ENCODE measurements around the gene MYL11.

The MYL11 gene

GRCh38 chr16:30399435-30400186 is 25.0 kb downstream of the MYL11 start (continued):
- TF ChIP-seq ZEB2 (tag by site-specific recombination; IDR thresholded peaks at IDR 0.05) (no peak), ZNF560 (tag by site-specific recombination; IDR thresholded peaks at IDR 0.05; ENCODE audit: borderline replicate concordance) (no peak), EGR2 (tag by site-specific recombination; IDR thresholded peaks at IDR 0.05; ENCODE audit: low read depth) (no peak), ZNF549 (tag by site-specific recombination; IDR thresholded peaks at IDR 0.05) (no peak), ZNF558 (tag by site-specific recombination; IDR thresholded peaks at IDR 0.05) (no peak), REPIN1 (tag by site-specific recombination; IDR thresholded peaks at IDR 0.05; ENCODE audit: low read depth) (no peak), ZNF596 (tag by site-specific recombination; IDR thresholded peaks at IDR 0.05) (no peak), ZNF2 (tag by site-specific recombination; IDR thresholded peaks at IDR 0.05) (no peak), ZFHX2 (tag by site-specific recombination; conservative IDR thresholded peaks at IDR 0.05) (no peak), IKZF3 (tag by site-specific recombination; IDR thresholded peaks at IDR 0.05) (no peak), KLF16 (tag by site-specific recombination; IDR thresholded peaks at IDR 0.05) (no peak), SCRT1 (tag by site-specific recombination; IDR thresholded peaks at IDR 0.05; ENCODE audit: borderline replicate concordance) (no peak), ZNF112 (tag by site-specific recombination; IDR thresholded peaks at IDR 0.05) (no peak), KLF10 (tag by site-specific recombination; IDR thresholded peaks at IDR 0.05) (no peak), WT1 (tag by site-specific recombination; IDR thresholded peaks at IDR 0.05) (no peak), ZSCAN30 (tag by site-specific recombination; IDR thresholded peaks at IDR 0.05) (0 out of 2 replicates have a peak, but pooled peaks have one; percentile 15), ZNF521 (tag by site-specific recombination; IDR thresholded peaks at IDR 0.05) (no peak), ZBTB8A (tag by site-specific recombination; IDR thresholded peaks at IDR 0.05) (no peak), ZNF362 (tag by site-specific recombination; IDR thresholded peaks at IDR 0.05) (no peak), ZNF140 (tag by site-specific recombination; IDR thresholded peaks at IDR 0.05) (no peak), ZNF621 (tag by site-specific recombination; IDR thresholded peaks at IDR 0.05) (no peak), ZNF157 (tag by site-specific recombination; IDR thresholded peaks at IDR 0.05) (no peak)
- TF ChIP-seq, protein P1, sequence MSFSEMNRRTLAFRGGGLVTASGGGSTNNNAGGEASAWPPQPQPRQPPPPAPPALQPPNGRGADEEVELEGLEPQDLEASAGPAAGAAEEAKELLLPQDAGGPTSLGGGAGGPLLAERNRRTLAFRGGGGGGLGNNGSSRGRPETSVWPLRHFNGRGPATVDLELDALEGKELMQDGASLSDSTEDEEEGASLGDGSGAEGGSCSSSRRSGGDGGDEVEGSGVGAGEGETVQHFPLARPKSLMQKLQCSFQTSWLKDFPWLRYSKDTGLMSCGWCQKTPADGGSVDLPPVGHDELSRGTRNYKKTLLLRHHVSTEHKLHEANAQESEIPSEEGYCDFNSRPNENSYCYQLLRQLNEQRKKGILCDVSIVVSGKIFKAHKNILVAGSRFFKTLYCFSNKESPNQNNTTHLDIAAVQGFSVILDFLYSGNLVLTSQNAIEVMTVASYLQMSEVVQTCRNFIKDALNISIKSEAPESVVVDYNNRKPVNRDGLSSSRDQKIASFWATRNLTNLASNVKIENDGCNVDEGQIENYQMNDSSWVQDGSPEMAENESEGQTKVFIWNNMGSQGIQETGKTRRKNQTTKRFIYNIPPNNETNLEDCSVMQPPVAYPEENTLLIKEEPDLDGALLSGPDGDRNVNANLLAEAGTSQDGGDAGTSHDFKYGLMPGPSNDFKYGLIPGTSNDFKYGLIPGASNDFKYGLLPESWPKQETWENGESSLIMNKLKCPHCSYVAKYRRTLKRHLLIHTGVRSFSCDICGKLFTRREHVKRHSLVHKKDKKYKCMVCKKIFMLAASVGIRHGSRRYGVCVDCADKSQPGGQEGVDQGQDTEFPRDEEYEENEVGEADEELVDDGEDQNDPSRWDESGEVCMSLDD (tag by site-specific recombination; IDR thresholded peaks at IDR 0.05): no peak

DNA sequence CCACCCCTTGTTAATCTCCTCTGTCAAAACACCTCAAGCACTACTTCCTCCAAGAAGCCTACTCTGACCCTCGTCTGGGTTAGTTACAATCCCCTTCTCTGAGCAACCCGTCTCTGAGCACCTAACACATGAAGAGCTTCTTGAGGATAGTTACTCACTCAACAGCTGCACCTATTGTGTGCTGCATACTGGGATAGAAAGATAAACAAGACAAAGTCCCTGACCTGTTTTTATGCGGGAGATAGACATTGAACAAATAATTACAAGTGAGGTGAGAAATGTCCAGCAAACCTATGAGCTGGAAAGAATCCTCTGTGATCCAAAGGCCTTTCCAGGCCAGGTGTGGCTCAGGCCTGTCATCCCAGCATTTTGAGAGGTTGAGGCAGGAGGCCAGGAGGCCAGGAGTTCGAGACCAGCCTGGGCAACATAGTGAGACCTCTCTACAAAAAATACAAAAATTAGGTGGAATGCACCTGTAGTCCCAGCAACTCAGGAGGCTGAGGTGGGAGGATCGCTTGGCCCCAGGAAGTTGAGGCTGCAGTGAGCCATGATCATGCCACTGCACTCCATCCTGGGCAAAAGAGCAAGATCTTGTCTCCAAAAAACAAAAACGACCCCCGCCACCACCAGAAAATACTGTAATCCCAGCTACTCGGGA is 27.3 kb downstream of the MYL11 start:
- H3K36me3 ChIP-seq (ENCODE audit: control insufficient read depth in 2 of 2, insufficient read depth in 1 of 2, low read length in 2 of 2): peaks cover 0 to 24% of the 10 kb centered on the region in 2 experiments; a peak in 2 of 3 replicates
- H3K9me3 ChIP-seq (ENCODE audit: control insufficient read depth, insufficient read depth, low read depth, low read length): no peaks in the 10 kb centered on the region
- no peak for TF ChIP-seq BCL11A (tag by site-specific recombination; IDR thresholded peaks at IDR 0.05; ENCODE audit: low read depth)
- no peak for TF ChIP-seq ZNF596 (tag by site-specific recombination; IDR thresholded peaks at IDR 0.05)
- TF ChIP-seq EGR2 (tag by site-specific recombination; IDR thresholded peaks at IDR 0.05; ENCODE audit: low read depth): no peak
- TF ChIP-seq ZNF768 (tag by site-specific recombination; IDR thresholded peaks at IDR 0.05): no peak
- TF ChIP-seq ZNF2 (tag by site-specific recombination; IDR thresholded peaks at IDR 0.05): no peak
- ChIA-PET CTCF (interaction anchor here (0.8 to 1.2 kb wide), 3 partner anchors 28 to 214 kb away, joined by 3 read pairs; partner anchors contain the start of gene DCTPP1), POLR2A (interaction anchor here (0.5 to 3.8 kb wide), 3 partner anchors 21 to 80 kb away, joined by 5 to 17 read pairs (median 5); partner anchors contain the start of gene TBC1D10B)
- no peak overlapping the region for H3K27ac ChIP-seq (ENCODE audit: extremely low read depth, low read depth, low read length)
- no peak overlapping the region for H3K4me3 ChIP-seq (ENCODE audit: low read depth, low read length)
- peaks cover 11% of the 10 kb centered on the region for H3K4me1 ChIP-seq (ENCODE audit: control insufficient read depth, insufficient read depth, low read length)

Data from HEK293 (cell line).